Measurements from ENCODE around the gene UBXN7.

- TF ChIP-seq ESRRG (CRISPR knock-in tag; IDR thresholded peaks at IDR 0.05) = no peak
- TF ChIP-seq, protein P1, sequence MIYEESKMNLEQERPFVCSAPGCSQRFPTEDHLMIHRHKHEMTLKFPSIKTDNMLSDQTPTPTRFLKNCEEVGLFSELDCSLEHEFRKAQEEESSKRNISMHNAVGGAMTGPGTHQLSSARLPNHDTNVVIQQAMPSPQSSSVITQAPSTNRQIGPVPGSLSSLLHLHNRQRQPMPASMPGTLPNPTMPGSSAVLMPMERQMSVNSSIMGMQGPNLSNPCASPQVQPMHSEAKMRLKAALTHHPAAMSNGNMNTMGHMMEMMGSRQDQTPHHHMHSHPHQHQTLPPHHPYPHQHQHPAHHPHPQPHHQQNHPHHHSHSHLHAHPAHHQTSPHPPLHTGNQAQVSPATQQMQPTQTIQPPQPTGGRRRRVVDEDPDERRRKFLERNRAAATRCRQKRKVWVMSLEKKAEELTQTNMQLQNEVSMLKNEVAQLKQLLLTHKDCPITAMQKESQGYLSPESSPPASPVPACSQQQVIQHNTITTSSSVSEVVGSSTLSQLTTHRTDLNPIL (CRISPR knock-in tag; IDR thresholded peaks at IDR 0.05; ENCODE audit: low read depth) = no peak
- TF ChIP-seq, protein P2, sequence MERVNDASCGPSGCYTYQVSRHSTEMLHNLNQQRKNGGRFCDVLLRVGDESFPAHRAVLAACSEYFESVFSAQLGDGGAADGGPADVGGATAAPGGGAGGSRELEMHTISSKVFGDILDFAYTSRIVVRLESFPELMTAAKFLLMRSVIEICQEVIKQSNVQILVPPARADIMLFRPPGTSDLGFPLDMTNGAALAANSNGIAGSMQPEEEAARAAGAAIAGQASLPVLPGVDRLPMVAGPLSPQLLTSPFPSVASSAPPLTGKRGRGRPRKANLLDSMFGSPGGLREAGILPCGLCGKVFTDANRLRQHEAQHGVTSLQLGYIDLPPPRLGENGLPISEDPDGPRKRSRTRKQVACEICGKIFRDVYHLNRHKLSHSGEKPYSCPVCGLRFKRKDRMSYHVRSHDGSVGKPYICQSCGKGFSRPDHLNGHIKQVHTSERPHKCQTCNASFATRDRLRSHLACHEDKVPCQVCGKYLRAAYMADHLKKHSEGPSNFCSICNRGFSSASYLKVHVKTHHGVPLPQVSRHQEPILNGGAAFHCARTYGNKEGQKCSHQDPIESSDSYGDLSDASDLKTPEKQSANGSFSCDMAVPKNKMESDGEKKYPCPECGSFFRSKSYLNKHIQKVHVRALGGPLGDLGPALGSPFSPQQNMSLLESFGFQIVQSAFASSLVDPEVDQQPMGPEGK (CRISPR knock-in tag; IDR thresholded peaks at IDR 0.05; ENCODE audit: borderline replicate concordance) = no peak
- no peak for TF ChIP-seq SNAI2 (CRISPR knock-in tag; IDR thresholded peaks at IDR 0.05)
- no peak for TF ChIP-seq CSRNP3 (CRISPR knock-in tag; IDR thresholded peaks at IDR 0.05)
- TF ChIP-seq ZFP30 (CRISPR knock-in tag; IDR thresholded peaks at IDR 0.05) = no peak
- no peak for TF ChIP-seq TOX (CRISPR knock-in tag; IDR thresholded peaks at IDR 0.05; ENCODE audit: borderline replicate concordance)
- no peak for TF ChIP-seq ISL1 (CRISPR knock-in tag; IDR thresholded peaks at IDR 0.05)
- no peak for TF ChIP-seq ZNF565 (CRISPR knock-in tag; conservative IDR thresholded peaks at IDR 0.05; ENCODE audit: low read depth)
These were observed 4.2 kb downstream of the UBXN7 start for GRCh38 chr3:196428041-196428440.

Measured in SK-N-SH treated with all-trans-retinoic acid at 6 μM for 48 hours (cell line).